H9 (cell line): ENCODE data around the gene SCNN1G. TPM values are rescaled to one million over a fixed set of nuclear protein-coding genes. Genes with fewer than 3 reads are reported as not detected.
"Not testable (repeated sequence)": the region's sequence is repeated elsewhere in the genome, so short reads cannot be mapped to it uniquely, and the experiment has no call there.

Experiments used
- DNase-seq: peaks from one replicate; pipeline ENCODE4 v3.0.0-alpha.2; 2017
- H2AFZ ChIP-seq: one replicate; pipeline ENCODE4 v1.6.1; 2013; ENCODE audit warnings: mild to moderate bottlenecking, low read length, control low read depth, moderate library complexity
- H2AK5ac ChIP-seq: 2 replicates; pipeline ENCODE4 v1.6.1; 2013; ENCODE audit warnings: low read length, control low read depth, mixed read lengths; ENCODE audit not compliant: insufficient read length
- H2BK120ac ChIP-seq: one replicate; pipeline ENCODE4 v1.6.1; 2013; ENCODE audit warnings: low read depth, mild to moderate bottlenecking, low read length, control low read depth, inconsistent platforms; ENCODE audit not compliant: poor library complexity, severe bottlenecking
- H2BK12ac ChIP-seq: 2 replicates; pipeline ENCODE4 v1.6.1; 2013; ENCODE audit warnings: low read length, control low read depth, mixed read lengths, low read depth; ENCODE audit not compliant: insufficient read length
- H2BK15ac ChIP-seq: 2 replicates; pipeline ENCODE4 v1.6.1; 2013; ENCODE audit warnings: low read depth, low read length, control low read depth
- H2BK20ac ChIP-seq: one replicate; pipeline ENCODE4 v1.6.1; 2013; ENCODE audit warnings: low read depth, mild to moderate bottlenecking, low read length, control low read depth, inconsistent platforms; ENCODE audit not compliant: poor library complexity, severe bottlenecking
- H2BK5ac ChIP-seq: 2 replicates; pipeline ENCODE4 v1.6.1; 2013; ENCODE audit warnings: low read length, control low read depth, mixed read lengths; ENCODE audit not compliant: insufficient read length
- H3K14ac ChIP-seq: 2 replicates; pipeline ENCODE4 v1.6.1; 2013; ENCODE audit warnings: low read length, control low read depth; ENCODE audit not compliant: insufficient read depth
- H3K18ac ChIP-seq: 2 replicates; pipeline ENCODE4 v1.6.1; 2013; ENCODE audit warnings: low read depth, mild to moderate bottlenecking, mixed read lengths, low read length, control low read depth; ENCODE audit not compliant: insufficient read length
- H3K23ac ChIP-seq: 2 replicates; pipeline ENCODE4 v1.6.1; 2013; ENCODE audit warnings: low read length, control low read depth, mixed read lengths, low read depth; ENCODE audit not compliant: insufficient read length
- H3K23me2 ChIP-seq: 2 replicates; pipeline ENCODE4 v1.6.1; 2013; ENCODE audit warnings: low read depth, mild to moderate bottlenecking, mixed read lengths, low read length, control low read depth; ENCODE audit not compliant: insufficient read length, poor library complexity, severe bottlenecking
- H3K27ac ChIP-seq: 2 replicates; pipeline ENCODE4 v1.5.1; 2013; ENCODE audit warnings: low read length, control low read depth, mixed read lengths, low read depth; ENCODE audit not compliant: insufficient read length
- H3K27me3 ChIP-seq: 2 replicates; pipeline ENCODE4 v1.6.1; 2013; ENCODE audit warnings: low read length, control low read depth, inconsistent platforms; ENCODE audit not compliant: insufficient read depth
- H3K4ac ChIP-seq: 2 replicates; pipeline ENCODE4 v1.6.1; 2013; ENCODE audit warnings: low read depth, mild to moderate bottlenecking, control low read depth, inconsistent platforms, low read length, moderate library complexity
- H3K4me1 ChIP-seq: 2 replicates; pipeline ENCODE4 v1.6.1; 2013; ENCODE audit warnings: low read length, control low read depth, inconsistent platforms; ENCODE audit not compliant: insufficient read depth
- H3K4me2 ChIP-seq: 2 replicates; pipeline ENCODE4 v1.6.1; 2013; ENCODE audit warnings: low read length, control low read depth, mixed read lengths; ENCODE audit not compliant: insufficient read length, insufficient read depth
- H3K56ac ChIP-seq: 2 replicates; pipeline ENCODE4 v1.6.1; 2013; ENCODE audit warnings: low read depth, mild to moderate bottlenecking, mixed read lengths, low read length, control low read depth; ENCODE audit not compliant: insufficient read length
- H3K79me1 ChIP-seq: 2 replicates; pipeline ENCODE4 v1.6.1; 2013; ENCODE audit warnings: low read depth, mild to moderate bottlenecking, moderate library complexity, low read length, control low read depth, inconsistent platforms; ENCODE audit not compliant: insufficient read depth, poor library complexity, severe bottlenecking
- H3K79me2 ChIP-seq: 2 replicates; pipeline ENCODE4 v1.6.1; 2013; ENCODE audit warnings: low read length, control low read depth, inconsistent platforms; ENCODE audit not compliant: insufficient read depth
- H3K9ac ChIP-seq: 2 replicates; pipeline ENCODE4 v1.6.1; 2013; ENCODE audit warnings: low read length, control low read depth, mixed read lengths; ENCODE audit not compliant: insufficient read length; ENCODE audit errors: extremely low read depth
- H3K9me3 ChIP-seq: one replicate; pipeline ENCODE4 v1.6.1; 2013; ENCODE audit warnings: low read depth, low read length, inconsistent platforms; ENCODE audit not compliant: control insufficient read depth
- H3T11ph ChIP-seq: one replicate; pipeline ENCODE4 v1.6.1; 2013; ENCODE audit warnings: mild to moderate bottlenecking, low read length, control low read depth, inconsistent platforms
- H4K20me1 ChIP-seq: one replicate; pipeline ENCODE4 v1.6.1; 2013; ENCODE audit not compliant: control insufficient read depth, insufficient read length, insufficient read depth
- H4K5ac ChIP-seq: 2 replicates; pipeline ENCODE4 v1.6.1; 2013; ENCODE audit warnings: low read depth, mild to moderate bottlenecking, mixed read lengths, low read length, control low read depth; ENCODE audit not compliant: insufficient read length
- H4K8ac ChIP-seq: replicated peaks from 2 replicates; pipeline ENCODE4 v1.6.1; 2013; ENCODE audit warnings: low read length, control low read depth, mixed read lengths, low read depth; ENCODE audit not compliant: insufficient read length
- H4K91ac ChIP-seq: 2 replicates; pipeline ENCODE4 v1.6.1; 2013; ENCODE audit warnings: low read depth, mild to moderate bottlenecking, moderate library complexity, mixed read lengths, low read length, control low read depth; ENCODE audit not compliant: insufficient read length
- H3K27ac Mint-ChIP-seq, 3 experiments: 2 replicates in 2 of 3; 3 replicates in 1 of 3; pipeline ENCODE4 v1.8.0; 2020 to 2021; ENCODE audit warnings: mixed read lengths in 3 of 3, mild to moderate bottlenecking in 1 of 3, moderate library complexity in 1 of 3
- H3K27me3 Mint-ChIP-seq: 2 replicates; pipeline ENCODE4 v1.8.0; 2021; ENCODE audit warnings: low read depth, mild to moderate bottlenecking, moderate library complexity, mixed read lengths
- H3K36me3 Mint-ChIP-seq, 3 experiments: 2 replicates in 2 of 3; 3 replicates in 1 of 3; pipeline ENCODE4 v1.8.0; 2020 to 2021; ENCODE audit warnings: low read depth in 3 of 3, mixed read lengths in 3 of 3; ENCODE audit not compliant: insufficient read depth in 1 of 3
- H3K4me1 Mint-ChIP-seq, 2 experiments: 2 replicates each; pipeline ENCODE4 v1.8.0; 2020; ENCODE audit warnings: mixed read lengths in 2 of 2
- H3K4me3 Mint-ChIP-seq, 2 experiments: 2 replicates in 1 of 2; 3 replicates in 1 of 2; pipeline ENCODE4 v1.8.0; 2020 to 2021; ENCODE audit warnings: mild to moderate bottlenecking in 2 of 2, mixed read lengths in 2 of 2, moderate library complexity in 1 of 2
- H3K9me3 Mint-ChIP-seq, 2 experiments: 2 replicates in 1 of 2; 3 replicates in 1 of 2; pipeline ENCODE4 v1.8.0; 2020; ENCODE audit warnings: mild to moderate bottlenecking in 2 of 2, mixed read lengths in 2 of 2, moderate library complexity in 1 of 2
- WGBS: extraction: QIAGEN DNeasy Blood & Tissue Kit; methylation state at CpG from one replicate; pipeline ENCODE4 v1.1.7; 2013; ENCODE audit warnings: missing lambda C conversion rate, low lambda C conversion rate, mixed read lengths; ENCODE audit not compliant: insufficient read length; ENCODE audit errors: extremely low coverage; 5-methylcytosine and 5-hydroxymethylcytosine counted together
- total RNA-seq: library from RNA; stranded (reverse); gene quantifications from 2 replicates; pipeline ENCODE4 v1.2.1, GENCODE V29; 2021
- TF ChIP-seq, protein P1 (sequence below): fragments of 200-600 bp; sonication (generic); conservative IDR thresholded peaks from 3 replicates; pipeline ENCODE4 v1.8.0; 2021; ENCODE audit warnings: antibody characterized with exemption, mild to moderate bottlenecking

Gene SCNN1G
- total RNA-seq, 1 experiment from 2014 or later = 0.74 TPM

- peaks cover 0 to 2% (median 0%) of the 10 kb centered on the region in 3 experiments; a peak in 3 of 7 replicates for H3K36me3 Mint-ChIP-seq
- H3K27ac Mint-ChIP-seq = no peak overlapping the region
- no peak overlapping the region for H3K4me3 Mint-ChIP-seq
These were observed 39.2 kb upstream of the SCNN1G start for GRCh38 chr16:23143391-23143790.

GRCh38 chr16:23144393-23144792 lies 38.2 kb upstream of the SCNN1G start:
- not testable (repeated sequence) for H3K9me3 Mint-ChIP-seq, H2BK120ac ChIP-seq, H3K27ac Mint-ChIP-seq, H2BK20ac ChIP-seq, H3K9me3 ChIP-seq, H2AK5ac ChIP-seq, DNase-seq, H3K18ac ChIP-seq, H3K23ac ChIP-seq, H4K8ac ChIP-seq, H3K79me1 ChIP-seq, H3K27ac ChIP-seq, H3K9ac ChIP-seq, H4K91ac ChIP-seq, H2BK12ac ChIP-seq, H4K5ac ChIP-seq, H2BK5ac ChIP-seq, H3K4me2 ChIP-seq, H3K27me3 Mint-ChIP-seq, H3K23me2 ChIP-seq, H3K4me1 ChIP-seq, H2BK15ac ChIP-seq, H3K4ac ChIP-seq, H3T11ph ChIP-seq, H4K20me1 ChIP-seq, H3K27me3 ChIP-seq, H2AFZ ChIP-seq, H3K56ac ChIP-seq, H3K14ac ChIP-seq, H3K4me3 Mint-ChIP-seq, H3K36me3 Mint-ChIP-seq
- H3K4me1 Mint-ChIP-seq = peaks cover 39 to 48% of the 10 kb centered on the region in 2 experiments
- peaks cover 23% of the 10 kb centered on the region; the same call in 1 of the 2 replicates for H3K79me2 ChIP-seq
- no CpG with 5 or more reads among the region's 9 CpGs for WGBS

More at GRCh38 chr16:23143391-23143790, 39.2 kb upstream of the SCNN1G start:
- H3K23ac ChIP-seq = no peak overlapping the region
- H3K56ac ChIP-seq = no peak overlapping the region
- no peak overlapping the region for H2BK5ac ChIP-seq
- H3K79me1 ChIP-seq = peaks cover 5% of the 10 kb centered on the region
- H2AFZ ChIP-seq = no peak overlapping the region
- no peaks in the 10 kb centered on the region for H3K9me3 ChIP-seq
- peaks cover 24% of the 10 kb centered on the region; the same call in 1 of the 2 replicates for H3K79me2 ChIP-seq
- H2AK5ac ChIP-seq = no peak overlapping the region
- DNase-seq = no peak
- H3K4me2 ChIP-seq = no peak overlapping the region
- H3K27ac ChIP-seq = no peak overlapping the region
- TF ChIP-seq, protein P1, sequence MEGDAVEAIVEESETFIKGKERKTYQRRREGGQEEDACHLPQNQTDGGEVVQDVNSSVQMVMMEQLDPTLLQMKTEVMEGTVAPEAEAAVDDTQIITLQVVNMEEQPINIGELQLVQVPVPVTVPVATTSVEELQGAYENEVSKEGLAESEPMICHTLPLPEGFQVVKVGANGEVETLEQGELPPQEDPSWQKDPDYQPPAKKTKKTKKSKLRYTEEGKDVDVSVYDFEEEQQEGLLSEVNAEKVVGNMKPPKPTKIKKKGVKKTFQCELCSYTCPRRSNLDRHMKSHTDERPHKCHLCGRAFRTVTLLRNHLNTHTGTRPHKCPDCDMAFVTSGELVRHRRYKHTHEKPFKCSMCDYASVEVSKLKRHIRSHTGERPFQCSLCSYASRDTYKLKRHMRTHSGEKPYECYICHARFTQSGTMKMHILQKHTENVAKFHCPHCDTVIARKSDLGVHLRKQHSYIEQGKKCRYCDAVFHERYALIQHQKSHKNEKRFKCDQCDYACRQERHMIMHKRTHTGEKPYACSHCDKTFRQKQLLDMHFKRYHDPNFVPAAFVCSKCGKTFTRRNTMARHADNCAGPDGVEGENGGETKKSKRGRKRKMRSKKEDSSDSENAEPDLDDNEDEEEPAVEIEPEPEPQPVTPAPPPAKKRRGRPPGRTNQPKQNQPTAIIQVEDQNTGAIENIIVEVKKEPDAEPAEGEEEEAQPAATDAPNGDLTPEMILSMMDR = no peak
- no peak overlapping the region for H3T11ph ChIP-seq
- H3K27me3 ChIP-seq = no peaks in the 10 kb centered on the region
- H2BK15ac ChIP-seq = no peak overlapping the region
- no peak overlapping the region for H4K8ac ChIP-seq
- no peak overlapping the region for H4K5ac ChIP-seq
- no peaks in the 10 kb centered on the region for H4K20me1 ChIP-seq
- Mint-ChIP-seq H3K27me3 (no peaks in the 10 kb centered on the region; the same call in 1 of the 2 replicates), H3K9me3 (no peaks in the 10 kb centered on the region; a peak in 1 of 5 replicates), H3K4me1 (peaks cover 39 to 48% of the 10 kb centered on the region in 2 experiments)
- H3K23me2 ChIP-seq = peaks cover 4% of the 10 kb centered on the region
- no peak overlapping the region for H3K14ac ChIP-seq
- H4K91ac ChIP-seq = no peak overlapping the region
- H3K9ac ChIP-seq = no peak overlapping the region
- H3K18ac ChIP-seq = no peak overlapping the region
- peaks cover 9% of the 10 kb centered on the region; the same call in 1 of the 2 replicates for H3K4me1 ChIP-seq
- H3K4ac ChIP-seq = no peak overlapping the region
- H2BK12ac ChIP-seq = no peak overlapping the region
- no peak overlapping the region for H2BK120ac ChIP-seq
- no peak overlapping the region for H2BK20ac ChIP-seq
- WGBS = no CpG with 5 or more reads among the region's 3 CpGs
